ENCODE data around the gene CDK10. TPM values are rescaled to one million over a fixed set of nuclear protein-coding genes. Genes with fewer than 3 reads are reported as not detected.

Gene CDK10
- total RNA-seq, 1 donor from 2014 or later, result 122 TPM

GRCh38 chr16:89700100-89700648 lies 13.7 kb downstream of the CDK10 start:
- no peaks in the 10 kb centered on the region for H3K36me3 Mint-ChIP-seq
- peak overlapping the region; percentile 53 for H3K27ac Mint-ChIP-seq
- H3K9me3 Mint-ChIP-seq, result no peaks in the 10 kb centered on the region
- peak overlapping the region; percentile 57 for H3K4me3 Mint-ChIP-seq
- TF ChIP-seq CTCF (IDR thresholded peaks at IDR 0.05; ENCODE audit: unreplicated experiment), result peak; percentile 84
- peak; percentile 98 to 100 for DNase-seq (ENCODE audit: low spot score in 2 of 2, unreplicated experiment in 2 of 2)
- peaks cover 14% of the 10 kb centered on the region for H3K27me3 Mint-ChIP-seq (ENCODE audit: low read depth)
- peaks cover 2% of the 10 kb centered on the region for H3K4me1 Mint-ChIP-seq

GRCh38 chr16:89700649-89701424 lies 14.3 kb downstream of the CDK10 start:
- H3K9me3 Mint-ChIP-seq, result no peaks in the 10 kb centered on the region
- peak in 1 of 2 experiments; percentile 67 for DNase-seq (ENCODE audit: low spot score in 2 of 2, unreplicated experiment in 2 of 2)
- H3K27ac Mint-ChIP-seq, result peak overlapping the region; percentile 53
- TF ChIP-seq CTCF (IDR thresholded peaks at IDR 0.05; ENCODE audit: unreplicated experiment), result no peak
- H3K27me3 Mint-ChIP-seq (ENCODE audit: low read depth), result peaks cover 15% of the 10 kb centered on the region
- H3K4me1 Mint-ChIP-seq, result peaks cover 2% of the 10 kb centered on the region
- peak overlapping the region; percentile 70 for H3K4me3 Mint-ChIP-seq
- H3K36me3 Mint-ChIP-seq, result no peaks in the 10 kb centered on the region

- Mint-ChIP-seq H3K4me1 (peaks cover 2% of the 10 kb centered on the region), H3K4me3 (peak within 1 kb of the TSS; percentile 70), H3K27me3 (ENCODE audit: low read depth) (peaks cover 16% of the 10 kb centered on the region), H3K9me3 (no peaks in the 10 kb centered on the region), H3K27ac (peak within 1 kb of the TSS; percentile 88), H3K36me3 (no peaks in the 10 kb centered on the region)
- no peak for TF ChIP-seq CTCF (IDR thresholded peaks at IDR 0.05; ENCODE audit: unreplicated experiment)
- DNase-seq (ENCODE audit: low spot score in 2 of 2, unreplicated experiment in 2 of 2), result peak; percentile 94 to 95
Observed at GRCh38 chr16:89701425-89702406, 15.2 kb downstream of the CDK10 start, which contains the start of gene SPATA2L. TSS of gene SPATA2L (minus strand) at chr16:89701705. CDS start at chr16:89701232, 473 bp downstream.

- peaks cover 16% of the 10 kb centered on the region for H3K27me3 Mint-ChIP-seq (ENCODE audit: low read depth)
- H3K9me3 Mint-ChIP-seq, result no peaks in the 10 kb centered on the region
- H3K4me1 Mint-ChIP-seq, result peaks cover 2% of the 10 kb centered on the region
- no peak for DNase-seq (ENCODE audit: low spot score in 2 of 2, unreplicated experiment in 2 of 2)
- no peak overlapping the region for H3K27ac Mint-ChIP-seq
- no peak for TF ChIP-seq CTCF (IDR thresholded peaks at IDR 0.05; ENCODE audit: unreplicated experiment)
- no peak overlapping the region for H3K4me3 Mint-ChIP-seq
- no peaks in the 10 kb centered on the region for H3K36me3 Mint-ChIP-seq
Observed at GRCh38 chr16:89704281-89704680, 17.8 kb downstream of the CDK10 start.

- Mint-ChIP-seq H3K27me3 (ENCODE audit: low read depth) (peaks cover 16% of the 10 kb centered on the region), H3K27ac (no peak overlapping the region), H3K9me3 (no peaks in the 10 kb centered on the region), H3K4me3 (no peak overlapping the region), H3K36me3 (no peaks in the 10 kb centered on the region), H3K4me1 (peaks cover under 1% of the 10 kb centered on the region)
- DNase-seq (ENCODE audit: low spot score in 2 of 2, unreplicated experiment in 2 of 2), result no peak
- no peak for TF ChIP-seq CTCF (IDR thresholded peaks at IDR 0.05; ENCODE audit: unreplicated experiment)
Observed at GRCh38 chr16:89705006-89705405, 18.5 kb downstream of the CDK10 start.
